Panc1 (cell line): ENCODE measurements around the gene GHRHR. TPM values are rescaled to one million over a fixed set of nuclear protein-coding genes. Genes with fewer than 3 reads are reported as not detected.

Experiments used
- ATAC-seq: fragments of 200-7000 bp; cut with Tn5 transposase; 2 replicates; pipeline ENCODE4 v1.9.1; 2020; ENCODE audit warnings: mild to moderate bottlenecking, moderate library complexity
- BruUV-seq: library from RNA; stranded (reverse); fragments of 400-500 nt; replicated peaks from 2 replicates; lab custom pipeline; 2021; lab: Mats Ljungman, UMichigan
- CTCF ChIA-PET: fragments of 300-600 bp; sonication (Branson Sonifier 250); formaldehyde crosslinking; loops from one replicate; lab custom pipeline; 2022; ENCODE audit warnings: antibody characterized with exemption; lab: Charles Lee
- POLR2A ChIA-PET: fragments of 300-600 bp; sonication (Branson Sonifier 250); formaldehyde crosslinking; loops from one replicate; lab custom pipeline; 2022; ENCODE audit warnings: antibody characterized with exemption; lab: Charles Lee
- DNase-seq: peaks from one replicate; pipeline ENCODE4 v3.0.0-alpha.2; 2010; ENCODE audit warnings: low read depth, low spot score
- H3K27ac ChIP-seq: 2 replicates; pipeline ENCODE4 v1.5.1; 2011; ENCODE audit warnings: mild to moderate bottlenecking, low read length, inconsistent platforms
- H3K27me3 ChIP-seq: fragments of 200-500 bp; sonication (Bioruptor generic); 2 replicates; pipeline ENCODE4 v1.6.0; 2014; ENCODE audit warnings: low read length, inconsistent platforms; ENCODE audit not compliant: control insufficient read depth, insufficient read depth
- H3K36me3 ChIP-seq: fragments of 200-500 bp; sonication (Bioruptor generic); 2 replicates; pipeline ENCODE4 v1.5.1; 2014; ENCODE audit warnings: inconsistent platforms, mild to moderate bottlenecking, low read length, moderate library complexity; ENCODE audit not compliant: control insufficient read depth, insufficient read depth
- H3K4me1 ChIP-seq: 2 replicates; pipeline ENCODE4 v1.5.1; 2011; ENCODE audit warnings: inconsistent platforms, mild to moderate bottlenecking, low read length, moderate library complexity; ENCODE audit not compliant: control insufficient read depth, insufficient read depth
- H3K4me3 ChIP-seq, 2 experiments: 2 replicates each; pipeline ENCODE4 v1.5.1; 2011 to 2012; ENCODE audit warnings: low read depth in 2 of 2, low read length in 2 of 2, mild to moderate bottlenecking in 2 of 2, inconsistent platforms in 1 of 2, moderate library complexity in 1 of 2
- H3K9me3 ChIP-seq: fragments of 200-500 bp; sonication (Bioruptor generic); 2 replicates; pipeline ENCODE4 v1.5.1; 2014; ENCODE audit warnings: low read depth, mild to moderate bottlenecking, inconsistent platforms, low read length, moderate library complexity; ENCODE audit not compliant: control insufficient read depth, insufficient read depth
- POLR2AphosphoS5 ChIP-seq: IDR thresholded peaks from 2 replicates; pipeline ENCODE4 v1.6.1; 2012; ENCODE audit warnings: mild to moderate bottlenecking, low read depth, low read length, moderate library complexity
- SIN3A ChIP-seq: IDR thresholded peaks from 2 replicates; pipeline ENCODE4 v1.6.1; 2012; ENCODE audit warnings: low read depth, mild to moderate bottlenecking, low read length, moderate library complexity, borderline replicate concordance; ENCODE audit not compliant: insufficient read depth
- TCF7L2 ChIP-seq: IDR thresholded peaks from 2 replicates; pipeline ENCODE4 v1.6.1; 2011; ENCODE audit warnings: mild to moderate bottlenecking, low read depth, low read length, inconsistent platforms
- in situ Hi-C: cut with HindIII; loops from 2 replicates; pipeline ENCODE4 v1.10.0; 2016; ENCODE audit warnings: low sequenced_read_pairs, low pct_unique_long_range_greater_than_20kb
- intact Hi-C: fragments of 100-400 bp; cut with micrococcal nuclease; formaldehyde crosslinking; loops from one replicate; pipeline ENCODE4 v1.10.0; 2022; ENCODE audit not compliant: unreplicated experiment
- total RNA-seq: library from RNA; stranded (reverse); gene quantifications from one replicate; pipeline ENCODE4 v1.2.1, GENCODE V29; 2021; ENCODE audit not compliant: unreplicated experiment
- TF ChIP-seq, protein P1 (sequence below), 2 experiments: IDR thresholded peaks; 2 replicates each; pipeline ENCODE4 v1.6.1; 2011 to 2012; ENCODE audit warnings: low read depth in 2 of 2, control low read depth in 1 of 2, low read length in 1 of 2, mild to moderate bottlenecking in 1 of 2, moderate library complexity in 1 of 2; ENCODE audit not compliant: insufficient read depth in 1 of 2
- TF ChIP-seq, protein P2 (sequence below): fragments of 450-650 bp; IDR thresholded peaks from 2 replicates; pipeline ENCODE4 v1.5.1; 2017; ENCODE audit warnings: mild to moderate bottlenecking

The GHRHR gene
- total RNA-seq, 1 experiment from 2014 or later: not detected

DNA sequence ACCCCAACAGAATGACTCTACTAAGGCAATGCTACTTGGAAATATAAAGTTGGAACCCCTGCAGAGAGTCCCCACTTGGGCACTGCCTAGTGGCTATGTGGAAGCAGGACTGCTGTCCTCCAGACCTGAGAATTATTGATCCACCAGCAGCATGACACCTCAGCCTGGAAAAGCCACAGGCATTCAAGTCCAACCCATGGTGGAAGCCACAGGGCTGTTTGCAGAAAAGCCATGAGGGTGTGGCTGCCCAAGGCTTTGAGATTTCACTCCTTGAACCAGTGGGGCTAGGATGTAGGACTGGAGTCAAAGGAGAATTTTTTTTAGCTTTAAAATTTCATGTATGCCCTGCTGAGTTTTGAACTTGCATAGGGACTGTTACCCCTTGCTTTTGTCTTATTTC, 13.6 kb upstream of the GHRHR start:
- intact Hi-C loops: no loop called here
- Histone ChIP-seq H3K27me3 (peaks cover 12% of the 10 kb centered on the region; the same call in 1 of the 2 replicates), H3K36me3 (no peaks in the 10 kb centered on the region), H3K9me3 (peaks cover 1% of the 10 kb centered on the region; the same call in 1 of the 2 replicates), H3K4me3 (no peak overlapping the region), H3K27ac (no peak overlapping the region), H3K4me1 (no peaks in the 10 kb centered on the region)
- in situ Hi-C loops: no loop called here
- ATAC-seq (no peak), DNase-seq (no peak)
- CTCF ChIA-PET: no interaction called here
- BruUV-seq: no TSS peak
- TF ChIP-seq, protein P1, sequence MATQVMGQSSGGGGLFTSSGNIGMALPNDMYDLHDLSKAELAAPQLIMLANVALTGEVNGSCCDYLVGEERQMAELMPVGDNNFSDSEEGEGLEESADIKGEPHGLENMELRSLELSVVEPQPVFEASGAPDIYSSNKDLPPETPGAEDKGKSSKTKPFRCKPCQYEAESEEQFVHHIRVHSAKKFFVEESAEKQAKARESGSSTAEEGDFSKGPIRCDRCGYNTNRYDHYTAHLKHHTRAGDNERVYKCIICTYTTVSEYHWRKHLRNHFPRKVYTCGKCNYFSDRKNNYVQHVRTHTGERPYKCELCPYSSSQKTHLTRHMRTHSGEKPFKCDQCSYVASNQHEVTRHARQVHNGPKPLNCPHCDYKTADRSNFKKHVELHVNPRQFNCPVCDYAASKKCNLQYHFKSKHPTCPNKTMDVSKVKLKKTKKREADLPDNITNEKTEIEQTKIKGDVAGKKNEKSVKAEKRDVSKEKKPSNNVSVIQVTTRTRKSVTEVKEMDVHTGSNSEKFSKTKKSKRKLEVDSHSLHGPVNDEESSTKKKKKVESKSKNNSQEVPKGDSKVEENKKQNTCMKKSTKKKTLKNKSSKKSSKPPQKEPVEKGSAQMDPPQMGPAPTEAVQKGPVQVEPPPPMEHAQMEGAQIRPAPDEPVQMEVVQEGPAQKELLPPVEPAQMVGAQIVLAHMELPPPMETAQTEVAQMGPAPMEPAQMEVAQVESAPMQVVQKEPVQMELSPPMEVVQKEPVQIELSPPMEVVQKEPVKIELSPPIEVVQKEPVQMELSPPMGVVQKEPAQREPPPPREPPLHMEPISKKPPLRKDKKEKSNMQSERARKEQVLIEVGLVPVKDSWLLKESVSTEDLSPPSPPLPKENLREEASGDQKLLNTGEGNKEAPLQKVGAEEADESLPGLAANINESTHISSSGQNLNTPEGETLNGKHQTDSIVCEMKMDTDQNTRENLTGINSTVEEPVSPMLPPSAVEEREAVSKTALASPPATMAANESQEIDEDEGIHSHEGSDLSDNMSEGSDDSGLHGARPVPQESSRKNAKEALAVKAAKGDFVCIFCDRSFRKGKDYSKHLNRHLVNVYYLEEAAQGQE (IDR thresholded peaks at IDR 0.05; ENCODE audit: insufficient read depth in 1 of 2, low read depth in 2 of 2, low read length in 1 of 2): no peak
- TF ChIP-seq POLR2AphosphoS5 (no peak), TCF7L2 (no peak), SIN3A (no peak)
- TF ChIP-seq, protein P2, sequence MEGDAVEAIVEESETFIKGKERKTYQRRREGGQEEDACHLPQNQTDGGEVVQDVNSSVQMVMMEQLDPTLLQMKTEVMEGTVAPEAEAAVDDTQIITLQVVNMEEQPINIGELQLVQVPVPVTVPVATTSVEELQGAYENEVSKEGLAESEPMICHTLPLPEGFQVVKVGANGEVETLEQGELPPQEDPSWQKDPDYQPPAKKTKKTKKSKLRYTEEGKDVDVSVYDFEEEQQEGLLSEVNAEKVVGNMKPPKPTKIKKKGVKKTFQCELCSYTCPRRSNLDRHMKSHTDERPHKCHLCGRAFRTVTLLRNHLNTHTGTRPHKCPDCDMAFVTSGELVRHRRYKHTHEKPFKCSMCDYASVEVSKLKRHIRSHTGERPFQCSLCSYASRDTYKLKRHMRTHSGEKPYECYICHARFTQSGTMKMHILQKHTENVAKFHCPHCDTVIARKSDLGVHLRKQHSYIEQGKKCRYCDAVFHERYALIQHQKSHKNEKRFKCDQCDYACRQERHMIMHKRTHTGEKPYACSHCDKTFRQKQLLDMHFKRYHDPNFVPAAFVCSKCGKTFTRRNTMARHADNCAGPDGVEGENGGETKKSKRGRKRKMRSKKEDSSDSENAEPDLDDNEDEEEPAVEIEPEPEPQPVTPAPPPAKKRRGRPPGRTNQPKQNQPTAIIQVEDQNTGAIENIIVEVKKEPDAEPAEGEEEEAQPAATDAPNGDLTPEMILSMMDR: no peak
- POLR2A ChIA-PET: no interaction called here

DNA sequence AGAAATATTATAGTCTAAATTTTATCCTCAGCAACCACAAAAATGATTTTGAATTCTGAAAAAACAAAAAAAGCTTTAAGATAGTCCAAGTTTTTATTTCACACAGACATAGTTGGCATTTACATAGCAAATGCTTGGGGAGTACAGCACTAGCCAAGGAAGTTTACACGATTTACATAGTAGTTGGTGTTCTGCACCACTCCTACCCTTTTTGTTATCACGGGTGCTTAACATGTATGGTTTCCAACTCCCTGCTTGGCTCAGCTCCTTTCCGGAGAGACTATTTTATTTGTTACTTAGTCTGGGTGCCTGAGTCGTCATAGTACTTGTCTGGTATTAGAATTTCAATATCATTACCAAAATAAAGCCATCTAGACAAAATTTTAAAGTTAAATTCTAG, 8.8 kb upstream of the GHRHR start:
- Histone ChIP-seq H3K4me3 (no peak overlapping the region), H3K4me1 (no peaks in the 10 kb centered on the region), H3K9me3 (peaks cover 5% of the 10 kb centered on the region; the same call in 1 of the 2 replicates), H3K27ac (no peak overlapping the region), H3K36me3 (no peaks in the 10 kb centered on the region), H3K27me3 (peaks cover 3% of the 10 kb centered on the region; the same call in 1 of the 2 replicates)
- ChIA-PET CTCF (no interaction called here), POLR2A (no interaction called here)
- in situ Hi-C loops: no loop called here
- no TSS peak for BruUV-seq
- DNase-seq: no peak
- ATAC-seq: no peak
- intact Hi-C loops: no loop called here
- TF ChIP-seq, protein P1 (IDR thresholded peaks at IDR 0.05; ENCODE audit: insufficient read depth in 1 of 2, low read depth in 2 of 2, low read length in 1 of 2): no peak
- TF ChIP-seq POLR2AphosphoS5 (no peak), TCF7L2 (no peak)
- TF ChIP-seq, protein P2: no peak
